ENCODE measurements around the gene AASDH. TPM values are rescaled to one million over a fixed set of nuclear protein-coding genes. Genes with fewer than 3 reads are reported as not detected.

The AASDH gene
- total RNA-seq, 2 donors from 2014 or later, result 5.4 to 33.6 TPM

DNA sequence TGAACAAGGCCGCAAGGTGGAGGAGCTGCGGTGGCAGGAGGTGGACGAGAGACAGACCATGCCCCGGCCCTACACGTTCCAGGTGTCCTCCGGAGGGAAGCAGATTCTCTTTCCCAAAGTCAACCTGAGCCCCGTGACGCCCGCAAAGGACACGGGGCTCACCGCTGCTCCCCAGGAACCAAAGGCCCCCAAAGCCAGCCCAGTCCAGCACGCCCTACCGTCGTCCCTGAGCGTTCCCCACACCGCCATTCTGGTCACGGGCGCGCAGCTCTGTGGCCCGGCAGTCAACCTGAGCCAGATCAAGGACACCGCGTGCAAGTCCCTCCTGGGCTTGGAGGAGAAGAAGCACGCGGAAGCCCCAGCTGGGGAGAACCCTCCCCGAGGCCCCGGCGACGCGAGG is 72.2 kb downstream of the AASDH start:
- Histone ChIP-seq H3K27ac (no peak overlapping the region), H3K36me3 (replicated peaks in 1 of 2; ENCODE audit: insufficient read depth in 1 of 2, low read depth in 2 of 2) (no peaks in the 10 kb centered on the region), H3K27me3 (no peaks in the 10 kb centered on the region), H3K9me3 (no peaks in the 10 kb centered on the region), H3K4me3 (no peak overlapping the region), H3K4me1 (no peaks in the 10 kb centered on the region)
- intact Hi-C loops (cut with DNase I), result no loop called here
- TF ChIP-seq, protein P1, sequence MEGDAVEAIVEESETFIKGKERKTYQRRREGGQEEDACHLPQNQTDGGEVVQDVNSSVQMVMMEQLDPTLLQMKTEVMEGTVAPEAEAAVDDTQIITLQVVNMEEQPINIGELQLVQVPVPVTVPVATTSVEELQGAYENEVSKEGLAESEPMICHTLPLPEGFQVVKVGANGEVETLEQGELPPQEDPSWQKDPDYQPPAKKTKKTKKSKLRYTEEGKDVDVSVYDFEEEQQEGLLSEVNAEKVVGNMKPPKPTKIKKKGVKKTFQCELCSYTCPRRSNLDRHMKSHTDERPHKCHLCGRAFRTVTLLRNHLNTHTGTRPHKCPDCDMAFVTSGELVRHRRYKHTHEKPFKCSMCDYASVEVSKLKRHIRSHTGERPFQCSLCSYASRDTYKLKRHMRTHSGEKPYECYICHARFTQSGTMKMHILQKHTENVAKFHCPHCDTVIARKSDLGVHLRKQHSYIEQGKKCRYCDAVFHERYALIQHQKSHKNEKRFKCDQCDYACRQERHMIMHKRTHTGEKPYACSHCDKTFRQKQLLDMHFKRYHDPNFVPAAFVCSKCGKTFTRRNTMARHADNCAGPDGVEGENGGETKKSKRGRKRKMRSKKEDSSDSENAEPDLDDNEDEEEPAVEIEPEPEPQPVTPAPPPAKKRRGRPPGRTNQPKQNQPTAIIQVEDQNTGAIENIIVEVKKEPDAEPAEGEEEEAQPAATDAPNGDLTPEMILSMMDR (IDR thresholded peaks at IDR 0.05), result no peak
- no peak for TF ChIP-seq POLR2A (IDR thresholded peaks at IDR 0.05)
- DNase-seq, result no peak
- 88 to 93% methylated on average over 21 to 27 of the region's 29 CpGs for WGBS, 2 donors
- ATAC-seq, result no peak

GRCh38 chr4:56314207-56314915 is 72.9 kb downstream of the AASDH start:
- Histone ChIP-seq H3K4me3 (no peak overlapping the region), H3K4me1 (no peaks in the 10 kb centered on the region), H3K9me3 (no peaks in the 10 kb centered on the region), H3K36me3 (replicated peaks in 1 of 2; ENCODE audit: insufficient read depth in 1 of 2, low read depth in 2 of 2) (no peaks in the 10 kb centered on the region), H3K27me3 (no peaks in the 10 kb centered on the region), H3K27ac (no peak overlapping the region)
- intact Hi-C loops (cut with DNase I), result no loop called here
- TF ChIP-seq POLR2A (IDR thresholded peaks at IDR 0.05), result no peak
- TF ChIP-seq, protein P1 (IDR thresholded peaks at IDR 0.05), result no peak
- ATAC-seq (no peak), DNase-seq (no peak)
- 82 to 90% methylated on average over 46 to 50 of the region's 50 CpGs for WGBS, 2 donors

- WGBS, 2 donors, result 79 to 87% methylated on average over 12 of the region's 12 CpGs
Measured at GRCh38 chr4:56313132-56313531, 74.2 kb downstream of the AASDH start.

GRCh38 chr4:56311299-56311975 is 75.9 kb downstream of the AASDH start:
- TF ChIP-seq POLR2A (IDR thresholded peaks at IDR 0.05), result no peak
- H3K9me3 ChIP-seq, result no peaks in the 10 kb centered on the region
- intact Hi-C loops (cut with DNase I), result no loop called here
- H3K27me3 ChIP-seq, result no peaks in the 10 kb centered on the region
- no peak for DNase-seq
- no peak overlapping the region for H3K27ac ChIP-seq
- no peaks in the 10 kb centered on the region for H3K4me1 ChIP-seq
- H3K4me3 ChIP-seq, result no peak overlapping the region
- ATAC-seq, result no peak
- no peaks in the 10 kb centered on the region for H3K36me3 ChIP-seq (replicated peaks in 1 of 2; ENCODE audit: insufficient read depth in 1 of 2, low read depth in 2 of 2)
- WGBS, 2 donors, result 63 to 70% methylated on average over 6 to 7 of the region's 7 CpGs

More at GRCh38 chr4:56313132-56313531, 74.2 kb downstream of the AASDH start:
- intact Hi-C loops (cut with DNase I), result no loop called here
- Histone ChIP-seq H3K9me3 (no peaks in the 10 kb centered on the region), H3K36me3 (replicated peaks in 1 of 2; ENCODE audit: insufficient read depth in 1 of 2, low read depth in 2 of 2) (no peaks in the 10 kb centered on the region), H3K4me3 (no peak overlapping the region), H3K27ac (no peak overlapping the region), H3K4me1 (no peaks in the 10 kb centered on the region), H3K27me3 (no peaks in the 10 kb centered on the region)
- DNase-seq, result no peak
- no peak for TF ChIP-seq POLR2A (IDR thresholded peaks at IDR 0.05)
- TF ChIP-seq, protein P1 (IDR thresholded peaks at IDR 0.05), result no peak
- ATAC-seq, result no peak

DNA sequence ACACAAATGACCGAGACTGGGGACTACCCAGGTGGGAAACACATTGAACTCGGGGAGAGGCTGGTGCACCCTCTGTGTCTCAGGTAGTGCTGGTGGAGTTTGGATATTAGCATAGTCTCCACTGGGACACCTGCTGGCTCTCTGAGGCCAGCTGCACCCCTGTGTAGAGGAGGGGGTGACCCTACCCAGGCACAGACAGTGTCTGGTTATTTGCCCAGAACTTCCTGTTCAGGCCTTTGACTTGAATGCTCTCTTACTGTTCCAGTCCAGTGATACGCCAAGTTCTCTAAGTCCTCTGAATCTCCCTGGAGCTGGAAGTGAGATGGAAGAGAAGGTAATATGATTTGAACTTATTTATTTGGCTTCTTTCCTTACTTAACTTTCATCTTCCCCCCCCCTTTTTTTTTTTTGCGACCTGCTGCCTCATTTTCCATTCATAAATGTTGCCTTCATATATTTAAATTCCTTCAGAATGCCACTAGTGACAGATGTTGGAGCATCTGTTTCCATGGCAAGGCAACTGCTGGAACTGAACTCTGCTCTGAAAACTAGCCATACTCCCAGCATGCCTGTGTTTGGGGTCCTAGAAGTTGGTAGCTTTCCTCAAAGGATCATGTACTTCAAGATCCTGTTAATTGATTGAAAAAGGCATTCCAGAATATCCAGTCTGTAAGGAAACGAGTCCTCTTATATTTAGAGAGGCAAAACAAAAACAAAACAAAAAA is 76.7 kb downstream of the AASDH start:
- Histone ChIP-seq H3K9me3 (no peaks in the 10 kb centered on the region), H3K4me3 (no peak overlapping the region), H3K4me1 (no peaks in the 10 kb centered on the region), H3K27ac (no peak overlapping the region), H3K27me3 (no peaks in the 10 kb centered on the region), H3K36me3 (replicated peaks in 1 of 2; ENCODE audit: insufficient read depth in 1 of 2, low read depth in 2 of 2) (no peaks in the 10 kb centered on the region)
- ATAC-seq, result no peak
- no peak for TF ChIP-seq POLR2A (IDR thresholded peaks at IDR 0.05)
- TF ChIP-seq, protein P1 (IDR thresholded peaks at IDR 0.05), result no peak
- DNase-seq, result no peak
- 75 to 81% methylated on average over 5 of the region's 5 CpGs for WGBS, 2 donors
- intact Hi-C loops (cut with DNase I), result no loop called here

Data from body of pancreas (tissue), 4 donors.